PC-3 (cell line): ENCODE data around the gene WFDC6.

Source experiments
- CTCF ChIP-seq: fragments of 300-600 bp; sonication (generic); conservative IDR thresholded peaks from 2 replicates; pipeline ENCODE4 v1.5.1; 2017; ENCODE audit warnings: antibody characterized with exemption, low read depth, mild to moderate bottlenecking, low read length
- EZH2 ChIP-seq: fragments of 300-600 bp; sonication (generic); IDR thresholded peaks from one replicate; pipeline ENCODE4 v1.6.1; 2017; ENCODE audit warnings: antibody characterized with exemption, mild to moderate bottlenecking, low read length; ENCODE audit not compliant: unreplicated experiment
- EZH2phosphoT487 ChIP-seq: fragments of 300-600 bp; sonication (generic); IDR thresholded peaks from 2 replicates; pipeline ENCODE4 v1.6.1; 2018; ENCODE audit warnings: mild to moderate bottlenecking, antibody characterized with exemption, low read length, borderline replicate concordance

- TF ChIP-seq EZH2 (no peak), EZH2phosphoT487 (no peak), CTCF (no peak)
Measured at GRCh38 chr20:45583502-45583901, 44.2 kb upstream of the WFDC6 start.
